ENCODE results near the gene MMP26. TPM values are rescaled to one million over a fixed set of nuclear protein-coding genes. Genes with fewer than 3 reads are reported as not detected.

Gene MMP26
- not detected for total RNA-seq
- long read RNA-seq = 0 reads

GRCh38 chr11:4704054-4704789, at the start of gene MMP26:
Gene MMP26 (plus strand): TSS chr11:4704784.
- no peak for DNase-seq (ENCODE audit: low spot score)

DNA sequence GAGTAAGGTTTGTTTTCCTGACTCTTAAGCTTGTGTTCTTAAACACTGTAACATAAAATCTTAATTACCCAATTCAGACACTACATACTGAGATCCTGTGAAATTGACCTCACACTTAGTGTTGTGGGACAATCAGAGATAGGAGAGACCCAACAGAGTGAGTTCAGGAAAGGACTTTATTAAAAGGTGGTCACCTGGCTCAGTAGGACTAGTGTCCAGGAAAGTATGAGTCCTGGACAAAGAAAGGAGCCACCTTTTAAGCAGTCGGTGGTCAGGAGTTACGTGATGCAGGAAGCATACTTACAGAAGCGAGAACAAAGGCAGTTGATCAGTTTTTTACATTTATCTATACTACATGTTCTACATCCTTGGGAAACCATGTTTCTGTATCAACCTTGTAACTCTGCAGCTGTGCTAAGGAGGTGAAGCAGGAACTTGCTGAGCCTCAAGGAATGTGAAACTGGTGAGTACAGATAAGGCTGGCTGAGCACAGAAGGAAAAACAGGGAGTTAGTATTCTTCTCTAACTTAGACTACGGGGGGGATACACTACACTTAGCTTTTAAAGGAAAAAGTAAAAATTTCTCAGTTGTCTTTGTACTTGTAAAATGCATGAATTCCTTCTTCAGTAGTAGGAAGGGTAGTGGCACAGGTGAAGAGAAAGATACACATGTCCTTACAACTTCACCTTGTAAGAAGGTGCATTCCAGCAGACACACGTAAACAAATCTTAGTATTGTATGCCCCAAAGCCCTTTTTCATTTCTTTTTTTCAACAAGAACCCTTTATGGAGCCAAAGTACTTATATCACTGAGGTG, 45.7 kb upstream of the MMP26 start:
- no peak for DNase-seq (ENCODE audit: low spot score)

GRCh38 chr11:4662876-4663275, 41.7 kb upstream of the MMP26 start:
- DNase-seq (ENCODE audit: low spot score) = no peak

DNA sequence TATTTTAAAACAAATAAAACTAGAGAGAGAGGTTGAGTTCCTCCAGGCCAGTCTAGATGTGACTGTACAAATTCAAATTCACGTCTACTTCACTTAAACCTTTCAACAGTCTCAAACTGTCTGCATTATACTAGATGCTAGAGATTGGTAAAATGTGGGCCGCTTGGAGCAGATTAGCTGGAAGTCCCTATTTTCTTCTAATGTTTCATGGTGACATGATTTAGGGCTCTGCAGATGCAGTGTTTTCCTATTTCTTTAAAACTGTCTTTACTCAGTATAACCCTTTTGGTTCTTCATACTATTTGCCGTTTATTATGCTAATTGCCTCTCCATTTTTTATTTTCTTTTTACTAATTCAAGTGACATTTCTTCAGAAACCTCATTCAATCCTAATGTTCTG, 40.4 kb upstream of the MMP26 start:
- no peak for DNase-seq (ENCODE audit: low spot score)

- no peak for DNase-seq (ENCODE audit: low spot score)
Observed at GRCh38 chr11:4664786-4665185, 39.8 kb upstream of the MMP26 start.

- no peak for DNase-seq (ENCODE audit: low spot score)
Observed at GRCh38 chr11:4665424-4665823, 39.2 kb upstream of the MMP26 start.

- DNase-seq (ENCODE audit: low spot score) = no peak
Observed at GRCh38 chr11:4671741-4672140, 32.8 kb upstream of the MMP26 start.

GRCh38 chr11:4672470-4672869, 32.1 kb upstream of the MMP26 start:
- DNase-seq (ENCODE audit: low spot score) = no peak

- DNase-seq (ENCODE audit: low spot score) = no peak
Observed at GRCh38 chr11:4673781-4674180, 30.8 kb upstream of the MMP26 start.

GRCh38 chr11:4677948-4678347, 26.6 kb upstream of the MMP26 start:
- no peak for DNase-seq (ENCODE audit: low spot score)

- DNase-seq (ENCODE audit: low spot score) = no peak
Observed at GRCh38 chr11:4680341-4680740, 24.2 kb upstream of the MMP26 start.

DNA sequence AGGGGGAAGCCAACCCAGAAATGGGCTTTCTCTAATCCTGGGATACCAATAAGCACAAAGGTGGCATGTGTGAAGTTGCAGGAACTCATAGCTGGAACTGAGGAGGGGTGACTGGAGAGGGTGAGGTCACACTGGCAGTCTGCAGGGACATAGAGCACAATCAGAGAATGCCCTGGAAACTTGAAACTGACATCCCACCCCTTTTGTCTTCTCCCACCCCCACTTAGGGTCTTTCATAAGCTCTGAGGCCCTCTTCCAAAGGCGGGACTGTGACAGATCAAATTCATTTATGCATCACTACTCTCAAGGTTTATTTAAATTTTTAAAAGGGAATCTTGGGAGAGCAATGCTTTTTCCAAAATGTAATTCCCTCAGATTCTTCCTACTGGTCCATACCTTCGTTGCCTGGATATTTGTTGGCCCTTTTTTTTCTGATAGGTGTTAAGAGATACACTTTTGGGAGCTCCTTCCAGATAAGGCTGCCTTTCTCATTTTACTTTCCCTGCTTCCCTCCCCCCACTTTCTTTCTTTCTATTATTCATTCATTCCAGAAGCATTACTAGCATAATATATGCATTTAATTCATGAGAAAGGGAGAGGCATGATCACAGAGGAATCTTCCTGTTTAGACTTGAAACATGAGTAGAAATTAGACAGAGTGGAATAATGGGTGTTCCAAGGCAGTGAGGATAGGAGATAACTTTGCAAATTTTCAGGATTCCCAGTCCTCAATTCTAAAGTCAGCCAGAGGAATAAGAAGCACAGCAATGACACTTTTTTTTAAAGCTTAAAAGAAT, 21.8 kb upstream of the MMP26 start:
- no peak for DNase-seq (ENCODE audit: low spot score)

DNA sequence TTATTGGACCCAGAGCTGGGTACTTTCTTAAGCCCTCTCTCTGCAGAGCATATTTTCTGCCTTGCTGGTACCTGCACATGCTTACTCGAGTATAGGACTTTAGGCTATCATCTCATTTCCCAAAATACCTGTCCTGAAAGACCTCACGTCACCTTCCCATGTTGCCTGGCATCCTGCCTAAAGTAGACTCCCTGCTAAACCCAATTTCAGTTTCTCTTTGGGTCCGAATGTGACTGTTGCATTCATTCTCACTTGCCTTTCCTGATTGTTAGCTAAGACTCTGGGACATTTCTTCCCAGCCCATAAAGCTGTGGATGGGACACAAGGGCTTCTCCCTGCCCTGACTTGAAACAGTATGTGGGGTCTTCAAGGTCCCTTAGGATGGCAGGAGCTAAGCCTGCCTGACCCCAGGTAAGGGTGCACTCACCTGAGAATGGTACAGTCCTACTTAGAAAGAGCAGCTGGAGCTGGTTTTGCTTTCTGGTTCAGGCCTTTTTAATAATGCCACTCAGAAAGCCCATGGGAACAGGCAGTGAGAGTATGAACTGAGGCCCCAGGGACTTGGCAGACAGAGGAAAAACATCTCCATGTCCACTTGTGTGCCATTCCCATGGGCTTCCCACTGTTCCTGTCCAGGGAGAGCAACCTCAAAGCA, 19.8 kb upstream of the MMP26 start:
- no peak for DNase-seq (ENCODE audit: low spot score)

DNA sequence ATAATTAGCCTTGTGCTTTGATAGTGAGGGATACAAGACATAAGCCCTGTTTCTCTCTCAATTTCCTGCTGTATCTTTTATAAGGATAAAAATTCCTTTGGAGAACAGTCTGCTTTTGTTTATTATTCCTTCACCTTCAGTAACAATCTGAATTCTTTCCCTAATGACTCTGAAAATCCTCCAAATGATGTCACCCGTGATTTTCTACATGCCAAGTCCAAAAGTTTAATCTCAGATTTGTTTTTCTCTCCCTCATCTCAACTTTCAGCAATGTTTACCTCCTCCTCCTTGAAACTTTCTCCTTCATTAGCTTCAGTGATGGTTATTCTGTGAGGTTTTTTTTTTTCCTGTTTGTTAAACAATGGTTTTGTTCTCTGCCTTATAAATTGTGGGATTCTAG, 9.1 kb upstream of the MMP26 start:
- DNase-seq (ENCODE audit: low spot score) = no peak

DNA sequence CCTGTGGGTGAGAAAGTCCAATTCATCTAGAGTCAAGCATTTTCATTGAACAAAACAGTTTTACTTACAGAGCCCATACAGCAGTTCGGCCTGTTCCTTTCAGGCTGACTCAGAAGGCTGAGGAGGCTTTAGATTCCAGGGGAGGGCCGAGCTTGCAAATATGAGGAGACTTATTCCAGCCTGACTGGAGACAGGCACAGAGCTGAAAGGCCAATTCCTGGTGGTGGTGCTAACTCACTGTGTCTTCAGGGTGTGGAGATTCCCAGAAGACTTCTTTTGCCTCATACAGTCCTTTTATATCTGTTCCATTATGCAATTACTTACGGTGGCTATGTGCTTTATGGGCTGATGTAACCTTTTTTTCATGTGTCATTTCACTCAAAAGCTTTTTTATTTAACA, 7.0 kb upstream of the MMP26 start, which contains the start of gene OR51E2:
TSS of gene OR51E2 (minus strand) at position 269 of the 400 bp plus-strand sequence. CDS start 15,142 bp downstream, outside the sequence.
- DNase-seq (ENCODE audit: low spot score) = no peak

DNA sequence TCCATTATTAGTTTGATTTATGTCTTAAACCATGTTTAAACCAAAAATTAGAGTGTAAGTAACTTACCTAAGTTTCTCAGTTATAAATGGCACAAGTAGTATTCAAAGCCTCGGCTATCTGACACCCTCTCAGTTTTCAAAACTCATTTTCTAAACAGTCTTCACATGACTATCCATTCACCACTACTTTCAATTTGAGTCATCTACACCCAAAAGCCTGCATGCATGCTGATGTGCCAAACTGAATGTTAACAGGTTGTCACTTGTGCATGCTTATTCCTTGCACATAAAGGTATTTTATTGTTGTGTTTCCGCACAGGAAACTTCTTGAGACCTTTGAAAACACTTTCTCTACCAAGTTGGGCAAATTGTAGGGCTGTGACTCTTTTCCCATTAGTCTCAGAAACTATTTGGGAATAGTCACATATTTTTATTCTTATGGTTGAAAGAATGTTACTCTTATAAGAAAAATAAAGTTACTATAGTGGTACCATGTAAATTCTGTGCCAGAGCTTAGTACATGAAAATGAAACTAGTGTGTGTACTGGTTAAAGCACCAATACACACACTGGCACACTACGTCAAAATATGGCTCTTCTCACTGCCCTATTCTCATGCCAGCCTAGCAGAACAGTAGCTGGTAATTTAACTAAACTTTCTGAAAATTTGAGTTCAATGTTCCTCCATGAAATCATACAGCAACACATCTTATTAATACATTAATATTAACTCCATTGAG, 4.7 kb upstream of the MMP26 start:
- DNase-seq (ENCODE audit: low spot score) = no peak

GRCh38 chr11:4700436-4700820, 4.2 kb upstream of the MMP26 start:
- DNase-seq (ENCODE audit: low spot score) = no peak

GRCh38 chr11:4704790-4705334, 278 bp downstream of the MMP26 start:
- no peak for DNase-seq (ENCODE audit: low spot score)

DNA sequence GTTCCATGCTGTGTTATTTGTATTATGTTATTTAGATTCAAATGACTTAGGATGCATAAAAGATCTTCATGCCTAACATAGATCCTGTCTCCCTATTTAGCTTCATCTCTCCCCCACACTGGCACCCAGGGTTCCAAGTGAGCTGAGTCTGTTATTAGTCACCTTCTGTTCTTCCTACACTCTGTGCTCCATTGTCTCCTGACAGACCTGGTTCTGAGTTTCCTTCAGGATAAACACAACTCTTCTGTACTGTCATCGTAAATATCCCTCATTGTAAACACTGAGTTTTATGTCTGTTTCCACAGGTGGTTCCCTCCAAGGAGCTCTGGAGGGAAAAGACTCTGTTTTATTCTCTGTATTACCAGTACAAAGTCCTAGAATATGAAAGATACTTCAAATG, 8.7 kb downstream of the MMP26 start:
- no peak for DNase-seq (ENCODE audit: low spot score)

GRCh38 chr11:4714300-4714699, 9.7 kb downstream of the MMP26 start:
- DNase-seq (ENCODE audit: low spot score) = no peak
